Loucy (cell line): Measurements from ENCODE around the gene TRAT1.

Source experiments
- H2AFZ ChIP-seq: fragments of 200-600 bp; sonication (generic); 2 replicates; pipeline ENCODE4 v1.6.0; 2016; ENCODE audit warnings: antibody characterized with exemption, mild to moderate bottlenecking, low read length, moderate library complexity
- H3F3A ChIP-seq: fragments of 200-600 bp; 2 replicates; pipeline ENCODE4 v1.6.0; 2016; ENCODE audit warnings: antibody characterized with exemption, low read depth, mild to moderate bottlenecking
- H3K27me3 ChIP-seq: fragments of 200-600 bp; sonication (generic); 2 replicates; pipeline ENCODE4 v1.6.1; 2014; ENCODE audit warnings: low read length, mild to moderate bottlenecking; ENCODE audit not compliant: insufficient read depth, poor library complexity, severe bottlenecking
- H3K36me3 ChIP-seq: fragments of 200-600 bp; sonication (generic); 2 replicates; pipeline ENCODE4 v1.6.1; 2016; ENCODE audit warnings: low read length; ENCODE audit not compliant: insufficient read depth
- H3K4me1 ChIP-seq: fragments of 200-600 bp; sonication (generic); 2 replicates; pipeline ENCODE4 v1.5.1; 2014; ENCODE audit warnings: low read length, mild to moderate bottlenecking; ENCODE audit not compliant: insufficient read depth, poor library complexity, severe bottlenecking
- H3K4me2 ChIP-seq: fragments of 200-600 bp; sonication (generic); 2 replicates; pipeline ENCODE4 v1.6.0; 2014; ENCODE audit warnings: antibody characterized with exemption, low read length, low read depth, mild to moderate bottlenecking; ENCODE audit not compliant: poor library complexity, severe bottlenecking
- H3K4me3 ChIP-seq: fragments of 200-600 bp; sonication (generic); 2 replicates; pipeline ENCODE4 v1.5.1; 2014; ENCODE audit warnings: low read length, mild to moderate bottlenecking, mixed read lengths; ENCODE audit not compliant: poor library complexity, severe bottlenecking
- H3K79me2 ChIP-seq: fragments of 200-600 bp; sonication (generic); 2 replicates; pipeline ENCODE4 v1.6.1; 2014; ENCODE audit warnings: low read length; ENCODE audit not compliant: insufficient read depth
- H3K9ac ChIP-seq: fragments of 200-600 bp; sonication (generic); 2 replicates; pipeline ENCODE4 v1.6.0; 2014; ENCODE audit warnings: mild to moderate bottlenecking, low read depth, low read length, moderate library complexity; ENCODE audit not compliant: poor library complexity, severe bottlenecking
- H3K9me2 ChIP-seq: fragments of 200-600 bp; sonication (generic); replicated peaks from 2 replicates; pipeline ENCODE4 v1.6.1; 2016; ENCODE audit warnings: low read depth, low read length, mixed read lengths
- H3K9me3 ChIP-seq: fragments of 200-600 bp; sonication (generic); 2 replicates; pipeline ENCODE4 v1.6.1; 2014; ENCODE audit warnings: mild to moderate bottlenecking, antibody characterized with exemption, low read length, low read depth; ENCODE audit not compliant: insufficient read depth
- H4K20me1 ChIP-seq: fragments of 200-600 bp; sonication (generic); 2 replicates; pipeline ENCODE4 v1.6.0; 2014; ENCODE audit warnings: antibody characterized with exemption, low read length, mild to moderate bottlenecking; ENCODE audit not compliant: insufficient read depth, poor library complexity, severe bottlenecking
- CTCF ChIP-seq: fragments of 200-600 bp; sonication (generic); conservative IDR thresholded peaks from 2 replicates; pipeline ENCODE4 v1.5.1; 2014; ENCODE audit warnings: mild to moderate bottlenecking, antibody characterized with exemption, low read length
- EZH2phosphoT487 ChIP-seq: fragments of 200-600 bp; IDR thresholded peaks from 2 replicates; pipeline ENCODE4 v1.6.1; 2018; ENCODE audit warnings: antibody characterized with exemption, mild to moderate bottlenecking, moderate library complexity, borderline replicate concordance

The TRAT1 gene

GRCh38 chr3:108822123-108822897 lies at the start of gene TRAT1:
Gene TRAT1, plus strand, starts transcription at chr3:108822786. Its CDS starts 142 bp downstream, at chr3:108822928.
- Histone ChIP-seq H3K4me2 (peak within 1 kb of the TSS; percentile 83), H3K4me1 (peaks cover 71% of the 10 kb centered on the region), H2AFZ (peak within 1 kb of the TSS; percentile 80), H3K9ac (peak within 1 kb of the TSS; percentile 81), H3K9me2 (no peaks in the 10 kb centered on the region), H3K27me3 (no peaks in the 10 kb centered on the region), H3K4me3 (peak within 1 kb of the TSS; percentile 73), H3K79me2 (peaks cover 49% of the 10 kb centered on the region), H3F3A (peaks cover 5% of the 10 kb centered on the region; the same call in 1 of the 2 replicates), H4K20me1 (no peaks in the 10 kb centered on the region), H3K9me3 (no peaks in the 10 kb centered on the region), H3K36me3 (no peaks in the 10 kb centered on the region)
- no peak for TF ChIP-seq CTCF
- TF ChIP-seq EZH2phosphoT487: no peak

- Histone ChIP-seq H3K4me1 (peaks cover 29% of the 10 kb centered on the region), H3K4me2 (no peak overlapping the region), H3K36me3 (no peaks in the 10 kb centered on the region), H3K4me3 (no peak overlapping the region), H3K9ac (no peak overlapping the region), H3K9me3 (no peaks in the 10 kb centered on the region), H3K27me3 (no peaks in the 10 kb centered on the region), H3K9me2 (no peaks in the 10 kb centered on the region), H2AFZ (no peak overlapping the region), H3K79me2 (no peaks in the 10 kb centered on the region), H4K20me1 (no peaks in the 10 kb centered on the region), H3F3A (no peaks in the 10 kb centered on the region)
- no peak for TF ChIP-seq CTCF
- TF ChIP-seq EZH2phosphoT487: no peak
Observed at GRCh38 chr3:108775649-108776048, 46.9 kb upstream of the TRAT1 start.

GRCh38 chr3:108779496-108779895 lies 43.1 kb upstream of the TRAT1 start:
- peaks cover 29% of the 10 kb centered on the region for H3K4me1 ChIP-seq
- H3K79me2 ChIP-seq: no peaks in the 10 kb centered on the region
- no peak overlapping the region for H3K4me3 ChIP-seq
- no peaks in the 10 kb centered on the region for H3K9me3 ChIP-seq
- TF ChIP-seq EZH2phosphoT487 (no peak), CTCF (no peak)
- H3K9ac ChIP-seq: no peak overlapping the region
- H2AFZ ChIP-seq: no peak overlapping the region
- H3K4me2 ChIP-seq: no peak overlapping the region
- no peaks in the 10 kb centered on the region for H3K27me3 ChIP-seq
- no peaks in the 10 kb centered on the region for H3K36me3 ChIP-seq
- no peaks in the 10 kb centered on the region for H3K9me2 ChIP-seq
- no peaks in the 10 kb centered on the region for H4K20me1 ChIP-seq
- no peaks in the 10 kb centered on the region for H3F3A ChIP-seq
